Glomerular endothelial cell (primary cell): ENCODE data around the gene EDNRB. TPM values are rescaled to one million over a fixed set of nuclear protein-coding genes. Genes with fewer than 3 reads are reported as not detected.

Source experiments
- DNase-seq: peaks from one replicate; pipeline ENCODE4 v3.0.0-alpha.2; 2011; ENCODE audit warnings: low read depth, low spot score; ENCODE audit errors: extremely low read depth
- total RNA-seq: library from RNA; depleted of rRNA; stranded (reverse); fragments of >200 nt; gene quantifications from 2 replicates; pipeline ENCODE4 v1.2.3, GENCODE V29; 2015

The EDNRB gene
- total RNA-seq, 1 donor from 2014 or later: 18.8 TPM

GRCh38 chr13:77898097-77898496 lies 20.5 kb downstream of the EDNRB start:
- DNase-seq: peak; percentile 72

GRCh38 chr13:77896977-77897376 lies 21.7 kb downstream of the EDNRB start:
- DNase-seq: no peak

- DNase-seq: no peak
Observed at GRCh38 chr13:77896536-77896935, 22.1 kb downstream of the EDNRB start.

GRCh38 chr13:77894743-77895142 lies 23.9 kb downstream of the EDNRB start:
- no peak for DNase-seq

GRCh38 chr13:77893066-77893465 lies 25.6 kb downstream of the EDNRB start:
- no peak for DNase-seq

- no peak for DNase-seq
Observed at GRCh38 chr13:77892491-77892890, 26.1 kb downstream of the EDNRB start.

GRCh38 chr13:77891486-77891885 lies 27.1 kb downstream of the EDNRB start:
- DNase-seq: no peak

GRCh38 chr13:77891041-77891440 lies 27.6 kb downstream of the EDNRB start:
- DNase-seq: no peak

GRCh38 chr13:77883328-77883727 lies 35.3 kb downstream of the EDNRB start:
- DNase-seq: no peak

- DNase-seq: no peak
Observed at GRCh38 chr13:77878190-77878589, 40.4 kb downstream of the EDNRB start.

- no peak for DNase-seq
Observed at GRCh38 chr13:77876176-77876575, 42.5 kb downstream of the EDNRB start.

GRCh38 chr13:77874406-77874805 lies 44.2 kb downstream of the EDNRB start:
- no peak for DNase-seq

GRCh38 chr13:77872995-77873394 lies 45.6 kb downstream of the EDNRB start:
- no peak for DNase-seq

- no peak for DNase-seq
Observed at GRCh38 chr13:77871596-77871995, 47.0 kb downstream of the EDNRB start.

GRCh38 chr13:77868717-77869116 lies 49.9 kb downstream of the EDNRB start:
- DNase-seq: no peak

GRCh38 chr13:77866971-77867370 lies 51.7 kb downstream of the EDNRB start:
- no peak for DNase-seq

- no peak for DNase-seq
Observed at GRCh38 chr13:77865622-77866021, 53.0 kb downstream of the EDNRB start.

- DNase-seq: no peak
Observed at GRCh38 chr13:77863144-77863543, 55.5 kb downstream of the EDNRB start.

- DNase-seq: no peak
Observed at GRCh38 chr13:77861741-77862140, 56.9 kb downstream of the EDNRB start.

- no peak for DNase-seq
Observed at GRCh38 chr13:77860507-77860981, 58.1 kb downstream of the EDNRB start.

- DNase-seq: no peak
Observed at GRCh38 chr13:77859450-77859849, 59.2 kb downstream of the EDNRB start.

- DNase-seq: no peak
Observed at GRCh38 chr13:77857531-77858209, 61.0 kb downstream of the EDNRB start.

GRCh38 chr13:77853703-77854102 lies 64.9 kb downstream of the EDNRB start:
- no peak for DNase-seq
